Fibroblast of the aortic adventitia (primary cell): ENCODE data around the gene CNST. TPM values are rescaled to one million over a fixed set of nuclear protein-coding genes. Genes with fewer than 3 reads are reported as not detected.

Experiments
- DNase-seq: peaks from one replicate; pipeline ENCODE4 v3.0.0-alpha.2; 2010; ENCODE audit warnings: low read depth
- H3K4me3 ChIP-seq: 2 replicates; pipeline ENCODE4 v1.5.1; 2011; ENCODE audit warnings: low read depth, mild to moderate bottlenecking, control low read depth, low read length, moderate library complexity
- CTCF ChIP-seq: IDR thresholded peaks from 2 replicates; pipeline ENCODE4 v1.5.1; 2011; ENCODE audit warnings: mild to moderate bottlenecking, low read length, control low read depth, inconsistent platforms; ENCODE audit not compliant: insufficient read depth
- total RNA-seq: library from RNA; depleted of rRNA; stranded (reverse); fragments of >200 nt; gene quantifications from 2 replicates; pipeline ENCODE4 v1.2.3, GENCODE V29; 2012; ENCODE audit warnings: low replicate concordance

CNST gene
- total RNA-seq, 1 donor: 25.2 TPM

- no peak overlapping the region for H3K4me3 ChIP-seq
- DNase-seq: no peak
- no peak for TF ChIP-seq CTCF
Measured at GRCh38 chr1:246591047-246591446, 24.8 kb downstream of the CNST start.

GRCh38 chr1:246591504-246591903 is 25.2 kb downstream of the CNST start:
- no peak for TF ChIP-seq CTCF
- no peak overlapping the region for H3K4me3 ChIP-seq
- DNase-seq: no peak

- H3K4me3 ChIP-seq: no peak overlapping the region
- no peak for TF ChIP-seq CTCF
- DNase-seq: no peak
Measured at GRCh38 chr1:246591958-246592357, 25.7 kb downstream of the CNST start.

DNA sequence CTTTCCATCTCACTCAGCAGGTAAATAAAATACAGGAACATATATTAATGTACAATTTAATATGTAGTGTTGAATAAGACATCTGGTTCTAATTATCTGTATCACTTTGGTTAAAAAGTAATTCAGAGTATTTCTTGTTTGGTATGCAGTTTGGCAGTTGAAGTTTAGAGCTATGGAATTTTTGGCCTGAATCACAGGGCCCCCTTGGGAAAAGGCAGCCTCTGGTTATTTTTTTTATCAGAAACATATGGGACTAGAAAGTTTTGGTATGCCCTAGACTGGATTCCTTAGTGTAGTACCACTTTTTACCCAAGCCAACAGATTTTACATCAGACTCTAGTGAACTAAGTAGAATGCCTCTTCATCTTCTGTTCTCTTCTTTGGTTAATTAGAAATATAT is 26.4 kb downstream of the CNST start:
- H3K4me3 ChIP-seq: no peak overlapping the region
- no peak for TF ChIP-seq CTCF
- peak; percentile 99 for DNase-seq

DNA sequence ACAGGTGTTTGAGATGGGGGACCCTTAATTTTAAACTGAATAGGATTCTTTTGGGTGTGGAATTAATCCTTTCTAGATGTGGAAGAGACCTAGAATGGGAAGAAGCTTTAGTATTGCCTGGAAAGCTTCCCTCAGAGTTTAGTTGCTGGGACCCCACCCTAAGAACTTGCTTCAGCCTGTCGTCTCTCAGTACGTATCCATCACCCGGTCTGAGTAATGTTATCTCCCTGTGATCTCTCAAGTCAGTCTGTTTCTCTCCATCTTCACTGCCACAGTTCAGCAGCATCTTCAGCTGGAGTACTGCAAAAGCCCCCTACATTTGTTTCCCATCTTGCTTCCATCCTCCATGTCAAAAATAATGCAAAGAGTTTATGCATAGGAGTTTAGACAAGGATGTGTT is 28.9 kb downstream of the CNST start:
- no peak for TF ChIP-seq CTCF
- no peak for DNase-seq
- H3K4me3 ChIP-seq: no peak overlapping the region

DNA sequence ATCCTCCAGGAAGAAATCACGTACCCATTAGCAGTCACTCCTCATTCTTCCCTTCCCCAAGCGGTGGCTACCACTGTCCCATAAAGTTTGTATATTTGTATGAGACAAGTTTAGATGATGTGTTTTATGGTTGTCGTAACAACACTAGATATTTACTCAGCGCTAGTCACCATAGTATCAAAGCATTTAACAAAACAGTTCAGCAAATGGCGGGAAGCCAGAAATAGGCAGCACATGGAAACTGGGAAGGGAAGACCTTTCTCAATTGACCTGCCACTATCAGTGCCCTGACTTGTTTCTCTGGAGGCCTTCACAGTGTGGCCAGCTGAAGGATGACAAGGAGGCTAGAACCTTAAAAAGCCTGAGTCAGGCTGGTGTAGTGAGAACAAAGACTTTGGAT is 31.1 kb downstream of the CNST start:
- TF ChIP-seq CTCF: no peak
- DNase-seq: peak; percentile 82
- H3K4me3 ChIP-seq: no peak overlapping the region

DNA sequence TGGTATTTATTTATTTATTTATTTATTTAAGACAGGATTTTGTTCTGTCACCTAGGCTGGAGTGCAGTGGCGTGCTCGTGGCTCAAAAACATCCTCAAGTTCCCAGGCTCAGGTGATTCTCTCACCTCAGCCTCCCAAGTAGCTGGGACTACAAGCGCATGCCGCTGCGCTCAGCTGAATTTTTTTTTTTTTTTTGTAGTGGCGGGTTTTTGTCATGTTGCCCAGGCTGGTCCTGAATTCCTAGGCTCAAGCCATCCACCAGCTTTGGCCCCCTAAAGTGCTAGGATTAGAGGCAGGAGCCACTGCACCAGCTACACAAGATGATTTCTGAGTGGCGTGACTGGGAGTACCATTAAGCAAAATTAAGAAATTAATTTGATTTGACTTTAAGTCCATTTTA is 31.7 kb downstream of the CNST start:
- no peak for DNase-seq
- TF ChIP-seq CTCF: no peak
- H3K4me3 ChIP-seq: no peak overlapping the region
